Astrocyte of the hippocampus (primary cell): ENCODE results near the gene EMILIN2.
"Not testable (repeated sequence)": the region's sequence is repeated elsewhere in the genome, so short reads cannot be mapped to it uniquely, and the experiment has no call there.

Source experiments
- DNase-seq: peaks from one replicate; pipeline ENCODE4 v3.0.0; 2011; ENCODE audit warnings: low read depth, low spot score

The EMILIN2 gene

GRCh38 chr18:2845172-2845571 lies 1.6 kb upstream of the EMILIN2 start:
- DNase-seq: no peak

GRCh38 chr18:2847317-2848246 lies 776 bp downstream of the EMILIN2 start:
- peak; percentile 58 for DNase-seq

DNA sequence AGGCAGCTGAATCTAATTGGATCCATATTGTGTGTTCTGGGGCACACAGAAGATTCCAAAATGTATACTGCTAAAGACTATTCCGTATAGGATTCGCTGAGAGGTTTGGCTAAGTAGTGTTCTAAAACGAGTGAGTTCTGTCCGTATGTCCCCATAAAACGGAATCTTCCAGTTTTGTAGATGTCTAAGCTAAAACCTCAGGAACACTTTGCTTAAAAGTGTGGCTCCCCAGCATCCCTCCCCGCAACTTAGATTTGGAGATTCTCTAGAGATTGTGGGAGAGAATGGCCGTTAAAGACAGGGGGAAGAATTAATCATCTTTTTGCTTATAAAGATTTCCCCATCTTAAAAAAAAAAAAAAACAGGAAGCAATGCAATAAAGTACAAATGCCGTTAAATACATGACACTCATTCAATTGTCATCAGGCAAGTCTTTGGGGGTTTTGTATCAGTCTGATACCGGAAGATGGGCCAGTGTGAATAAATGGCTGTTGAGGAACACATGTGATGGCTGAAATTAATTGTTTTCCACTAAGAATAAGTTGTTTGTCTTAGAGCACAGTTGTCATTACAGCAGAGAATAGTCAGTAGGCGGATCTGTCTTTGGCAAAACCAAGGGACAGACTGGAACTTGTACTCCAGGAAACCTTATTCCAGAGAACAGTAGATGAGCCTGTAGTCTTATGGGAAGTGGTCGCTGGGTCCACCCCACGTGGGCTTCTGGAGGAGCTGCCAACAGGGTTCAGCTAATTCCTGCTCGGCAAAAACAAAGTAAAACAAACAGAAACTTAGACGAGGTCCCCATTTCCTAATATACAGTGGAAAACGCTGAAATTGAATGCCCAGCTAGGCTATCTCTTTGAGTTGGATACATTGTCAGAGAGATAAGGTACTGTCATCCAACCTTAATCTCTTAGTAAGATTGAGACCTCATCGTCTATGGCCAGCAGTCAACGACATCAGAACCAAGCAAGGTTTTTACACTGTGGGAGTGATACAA lies 1.7 kb downstream of the EMILIN2 start:
- DNase-seq: no peak

DNA sequence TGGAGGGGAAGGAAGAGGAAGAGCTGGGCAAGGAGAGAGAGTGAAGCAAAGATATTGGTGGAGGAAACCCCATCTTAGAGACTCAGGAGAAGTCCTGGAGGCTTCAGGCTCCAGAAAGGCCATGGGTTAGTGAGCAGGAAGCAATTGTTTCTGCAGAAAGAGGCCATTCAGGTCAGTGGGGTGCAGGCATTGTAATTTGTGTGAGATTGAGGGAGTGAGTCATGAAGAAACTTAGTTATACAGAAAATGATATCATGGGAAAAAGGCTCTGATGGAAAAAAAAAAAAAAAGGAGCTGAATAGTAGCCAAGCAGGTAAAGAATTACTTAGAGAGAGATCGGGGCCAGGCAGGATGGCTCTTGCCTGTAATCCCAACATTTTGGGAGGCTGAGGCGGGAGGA lies 4.0 kb downstream of the EMILIN2 start:
- DNase-seq: no peak

DNA sequence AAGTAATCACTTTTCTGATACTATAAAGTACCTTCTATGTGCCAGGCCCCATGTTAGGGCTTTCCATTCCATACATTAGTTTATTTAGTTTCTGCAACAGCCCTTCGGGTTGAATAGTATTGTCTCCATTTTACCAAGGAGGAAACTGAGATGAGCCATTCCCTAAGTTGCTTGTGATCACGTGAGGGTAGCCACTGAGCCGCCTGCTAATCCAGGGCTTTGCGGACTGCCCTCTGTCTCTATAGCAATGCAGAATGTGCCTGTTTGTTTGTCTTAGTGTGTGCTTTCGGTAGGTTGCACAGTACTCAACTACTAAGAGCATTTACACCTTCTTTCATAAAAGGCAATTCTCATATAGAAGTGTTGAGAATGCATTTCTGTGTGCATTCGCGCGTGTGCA lies 5.0 kb downstream of the EMILIN2 start:
- DNase-seq: no peak

DNA sequence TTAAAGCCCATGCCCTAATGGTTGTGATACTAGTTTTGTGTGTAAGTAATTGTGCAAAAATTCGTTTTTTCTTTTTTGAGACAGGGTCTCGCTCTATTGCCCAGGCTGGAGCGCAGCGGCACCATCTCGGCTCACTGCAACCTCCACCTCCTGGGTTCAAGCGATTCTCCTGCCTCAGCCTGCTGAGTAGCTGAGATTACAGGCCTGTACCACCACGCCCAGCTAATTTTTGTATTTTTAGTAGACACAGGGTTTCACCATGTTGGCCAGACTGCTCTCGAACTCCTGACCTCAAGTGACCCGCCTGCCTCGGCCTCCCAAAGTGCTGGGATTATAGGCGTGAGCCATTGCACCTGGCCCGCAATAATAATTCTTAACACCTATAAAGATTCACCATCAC lies 5.7 kb downstream of the EMILIN2 start:
- DNase-seq: not testable (repeated sequence)

DNA sequence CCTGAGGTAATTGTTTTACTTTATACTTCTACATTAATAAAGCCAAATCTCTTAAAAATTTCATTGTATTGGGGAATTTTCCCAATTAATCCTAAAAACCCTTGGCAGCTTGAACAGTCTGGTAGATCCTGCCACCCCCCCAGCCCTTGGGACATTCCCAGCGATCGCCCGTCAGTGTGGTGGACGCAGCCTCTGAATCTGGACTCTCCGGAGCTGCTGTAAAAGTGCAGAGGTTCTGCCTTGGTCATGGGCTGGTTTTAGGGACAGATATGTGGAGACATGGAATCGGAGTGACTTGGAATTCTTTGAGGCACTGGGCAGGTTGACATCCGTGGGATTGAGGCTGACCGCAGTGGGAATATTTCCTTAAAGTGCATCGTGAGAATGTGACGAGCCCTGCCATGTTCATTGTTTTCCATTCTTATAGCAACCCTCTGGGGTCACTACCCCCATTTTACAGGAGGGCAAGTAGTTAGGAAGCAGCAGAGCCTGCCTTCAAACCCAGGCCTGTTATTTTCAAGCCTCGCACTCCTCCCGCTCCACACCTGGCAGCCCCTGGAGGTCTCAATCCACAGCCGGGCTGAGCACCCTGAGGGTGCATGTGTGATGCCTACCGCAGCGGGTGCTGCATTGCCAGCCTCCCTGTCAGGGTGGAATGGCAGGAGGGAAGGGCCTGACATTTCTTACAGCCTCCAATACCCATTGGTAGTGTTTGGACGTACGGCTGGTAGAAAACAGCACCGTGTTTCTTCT lies 6.5 kb downstream of the EMILIN2 start:
- no peak for DNase-seq

GRCh38 chr18:2853926-2854664 lies 7.3 kb downstream of the EMILIN2 start:
- DNase-seq: no peak

DNA sequence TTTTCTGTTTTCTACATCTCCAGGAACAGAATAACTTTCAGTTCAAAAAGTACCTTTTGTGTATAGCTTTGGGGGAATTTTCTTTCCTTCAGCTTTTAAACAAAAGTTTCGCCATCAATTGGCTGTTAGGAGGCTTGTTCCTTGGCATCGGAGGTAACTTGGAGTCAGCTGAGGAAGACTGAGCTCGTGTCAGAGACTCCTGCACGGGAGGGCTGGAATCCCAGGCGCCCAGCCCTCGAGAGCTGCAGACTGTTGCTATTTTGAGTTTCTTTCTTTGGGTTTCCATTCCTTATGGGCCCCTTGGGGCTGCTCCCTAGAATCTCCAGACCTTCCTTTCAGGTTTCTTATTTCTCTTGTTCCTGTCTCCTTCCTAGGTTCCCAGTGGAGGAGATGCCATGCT lies 8.1 kb downstream of the EMILIN2 start:
- DNase-seq: no peak

- DNase-seq: no peak
These were observed 8.9 kb downstream of the EMILIN2 start for GRCh38 chr18:2855560-2856350.

DNA sequence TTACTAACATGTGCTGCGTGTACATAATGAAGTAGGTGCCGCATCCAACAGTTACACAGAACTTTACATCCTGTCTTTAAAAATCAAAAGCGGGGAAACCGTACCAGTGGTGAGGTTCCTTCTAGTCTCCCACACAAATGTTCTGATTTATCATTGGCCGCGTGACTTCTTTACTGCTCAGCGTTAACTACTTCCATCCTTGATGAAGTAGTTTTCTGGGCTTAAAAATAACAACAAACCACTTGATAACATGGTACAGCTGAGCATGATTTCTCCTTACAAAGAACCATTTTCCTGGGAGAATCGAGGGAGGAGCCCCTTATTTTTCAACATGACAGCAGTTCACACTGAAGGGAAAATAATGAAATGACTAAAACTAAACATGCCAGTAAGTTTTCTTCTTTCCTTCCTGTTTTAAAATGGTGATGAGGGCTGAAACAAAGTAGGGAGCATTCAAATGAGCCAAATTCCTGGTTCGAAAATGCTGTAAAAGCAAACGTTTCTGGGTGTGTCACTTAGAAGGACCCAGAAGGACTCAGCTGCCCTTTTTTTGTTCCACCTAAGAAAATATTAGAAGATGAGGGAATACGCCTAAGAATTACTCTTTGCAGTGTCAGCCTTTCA lies 9.9 kb downstream of the EMILIN2 start:
- DNase-seq: no peak

- peak; percentile 40 for DNase-seq
These were observed 10.8 kb downstream of the EMILIN2 start for GRCh38 chr18:2857491-2858131.

- not testable (repeated sequence) for DNase-seq
These were observed 13.6 kb downstream of the EMILIN2 start for GRCh38 chr18:2860397-2860796.

- not testable (repeated sequence) for DNase-seq
These were observed 17.2 kb downstream of the EMILIN2 start for GRCh38 chr18:2863997-2864396.

DNA sequence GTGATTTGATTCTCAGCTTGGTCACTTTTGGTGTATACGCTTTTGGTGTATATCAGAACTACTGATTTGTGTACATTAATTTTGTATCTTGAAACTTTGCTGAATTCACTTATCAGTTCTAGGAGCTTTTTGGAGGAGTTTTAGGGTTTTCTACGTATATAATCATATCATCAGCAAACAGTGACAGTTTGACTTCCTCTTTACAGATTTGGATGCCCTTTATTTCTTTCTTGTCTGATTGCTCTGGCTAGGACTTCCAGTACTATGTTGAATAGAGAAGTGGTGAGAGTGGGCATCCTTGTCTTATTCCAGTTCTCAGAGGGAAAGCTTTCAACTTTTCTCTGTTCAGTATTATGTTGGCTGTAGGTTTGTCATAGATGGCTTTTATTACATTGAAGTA lies 19.7 kb downstream of the EMILIN2 start:
- DNase-seq: not testable (repeated sequence)

DNA sequence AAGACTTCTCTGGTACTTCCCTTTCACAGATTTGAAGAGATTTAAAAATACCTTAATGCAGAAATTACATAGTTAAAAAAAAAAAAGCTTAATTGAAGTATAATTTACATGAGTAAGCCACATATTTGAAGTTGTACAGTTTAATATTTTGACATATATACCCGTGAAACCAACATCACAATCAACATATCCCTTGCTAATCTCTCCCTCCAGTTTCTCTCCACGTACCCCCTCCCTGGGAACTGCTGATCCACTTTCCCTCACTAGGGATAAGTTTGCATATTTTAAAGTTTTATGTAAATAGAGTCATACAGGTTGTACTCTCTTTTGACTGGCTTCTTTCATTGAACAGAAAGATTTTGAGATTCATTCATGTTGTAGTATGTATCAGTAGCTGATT lies 22.4 kb downstream of the EMILIN2 start:
- no peak for DNase-seq

DNA sequence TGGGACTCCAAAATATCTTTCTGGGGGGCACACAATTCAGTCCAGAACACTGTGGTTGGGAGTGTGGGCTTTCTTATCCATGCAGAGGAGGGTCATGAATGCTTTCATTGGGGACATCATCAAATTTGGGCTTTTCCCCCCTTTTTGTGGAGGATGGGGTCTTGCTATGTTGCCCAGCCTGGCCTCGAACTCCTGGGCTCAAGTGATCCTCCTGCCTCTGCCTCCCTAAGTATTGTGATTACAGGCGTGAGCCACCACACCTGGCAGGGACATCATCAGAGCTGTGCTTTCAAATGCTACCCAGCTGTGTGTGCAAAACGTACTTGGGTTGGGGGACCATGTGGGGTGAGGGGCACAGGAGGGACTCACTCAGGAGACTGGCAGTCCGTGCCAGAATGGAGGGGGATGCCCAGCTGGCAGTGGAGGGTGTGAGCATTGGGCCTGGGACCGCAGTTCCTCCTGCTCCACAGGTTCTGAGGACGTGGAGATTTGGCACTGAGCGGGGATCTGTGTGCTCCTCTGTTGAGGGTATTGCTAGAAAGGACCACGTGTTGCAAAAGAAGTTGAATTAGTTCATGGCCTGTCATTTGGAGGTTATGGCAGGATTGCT lies 24.4 kb downstream of the EMILIN2 start:
- DNase-seq: no peak

- DNase-seq: no peak
These were observed 25.3 kb downstream of the EMILIN2 start for GRCh38 chr18:2872095-2872494.

DNA sequence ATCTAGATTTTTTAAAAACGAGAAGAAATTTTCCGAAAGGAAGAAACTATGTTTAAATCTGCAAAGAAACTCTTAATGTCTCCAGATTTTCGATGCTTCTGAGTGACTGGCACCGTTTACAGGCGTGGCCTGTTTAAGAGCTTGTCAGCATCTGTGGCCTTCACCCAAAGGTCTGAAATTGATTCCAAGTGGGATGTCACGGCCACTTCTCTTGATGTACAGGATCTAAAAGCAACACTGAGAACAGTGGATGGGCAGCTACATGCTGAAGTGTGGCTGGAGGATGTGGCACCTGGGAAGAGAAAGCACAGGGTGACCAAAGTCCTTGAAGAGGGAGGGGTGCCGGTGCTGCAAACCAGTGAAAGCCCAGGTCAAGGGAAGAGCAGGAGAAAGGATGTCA lies 28.0 kb downstream of the EMILIN2 start:
- no peak for DNase-seq
